ENCODE measurements around the gene COL23A1.

DNA sequence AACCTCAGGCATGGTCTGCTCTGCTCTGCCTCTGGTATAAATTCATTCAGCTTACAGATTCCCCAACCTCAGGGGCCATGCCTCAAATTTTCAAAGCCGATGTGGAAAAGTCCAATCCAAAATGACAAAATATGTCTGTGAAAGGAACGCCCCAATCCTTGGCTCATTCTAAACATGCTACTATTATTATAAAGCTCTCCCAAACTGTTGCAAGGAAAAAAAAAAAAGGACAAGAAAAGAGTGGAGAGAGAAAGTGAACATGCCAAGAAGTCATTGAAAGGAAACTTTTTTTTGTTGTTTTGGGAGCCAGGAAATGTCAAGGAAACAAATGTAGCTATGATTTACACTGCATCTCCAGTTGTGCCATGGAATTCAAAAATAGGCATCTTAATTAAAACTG lies 3.8 kb downstream of the COL23A1 start:
- TF ChIP-seq POLR2A (IDR thresholded peaks at IDR 0.05; ENCODE audit: low read length) (no peak), GATA1 (IDR thresholded peaks at IDR 0.05; ENCODE audit: low read depth, low read length) (no peak)
